Left ventricle myocardium inferior (tissue), 1 donor: ENCODE data around the gene CSH2. TPM values are rescaled to one million over a fixed set of nuclear protein-coding genes. Genes with fewer than 3 reads are reported as not detected.

Experiments used
- DNase-seq: peaks from one replicate; pipeline ENCODE4 v3.0.0-alpha.2; 2020
- H3K27ac ChIP-seq: fragments of 200-600 bp; replicated peaks from 2 replicates; pipeline ENCODE4 v1.8.0; 2021
- H3K27me3 ChIP-seq: fragments of 200-600 bp; 2 replicates; pipeline ENCODE4 v1.8.0; 2021; ENCODE audit warnings: low read depth
- H3K36me3 ChIP-seq: fragments of 200-600 bp; 2 replicates; pipeline ENCODE4 v1.8.0; 2021
- H3K4me1 ChIP-seq: fragments of 200-600 bp; 2 replicates; pipeline ENCODE4 v1.8.0; 2021
- H3K4me3 ChIP-seq: fragments of 200-600 bp; 2 replicates; pipeline ENCODE4 v1.8.0; 2021; ENCODE audit warnings: mild to moderate bottlenecking, moderate library complexity
- H3K9me3 ChIP-seq: fragments of 200-600 bp; replicated peaks from 2 replicates; pipeline ENCODE4 v1.8.0; 2021
- CTCF ChIP-seq: fragments of 200-600 bp; IDR thresholded peaks from 2 replicates; pipeline ENCODE4 v1.8.0; 2021; ENCODE audit warnings: antibody characterized with exemption, mild to moderate bottlenecking, borderline replicate concordance
- intact Hi-C: fragments of 100-400 bp; cut with micrococcal nuclease; formaldehyde crosslinking; loops from one replicate; pipeline ENCODE4 v1.11.0; 2022
- total RNA-seq: library from RNA; stranded (reverse); fragmentation: NEBNext Ultra II Directional; extraction: Animal tissue kit (Norgen Biotek cat#: 25700); gene quantifications from one replicate; pipeline ENCODE4 v1.2.1, GENCODE V29; 2021
- donor health status: DM: no; HTN: yes; CAD: no; lungs with severe emphysema.

The CSH2 gene
- total RNA-seq, 1 donor from 2014 or later = not detected

DNA sequence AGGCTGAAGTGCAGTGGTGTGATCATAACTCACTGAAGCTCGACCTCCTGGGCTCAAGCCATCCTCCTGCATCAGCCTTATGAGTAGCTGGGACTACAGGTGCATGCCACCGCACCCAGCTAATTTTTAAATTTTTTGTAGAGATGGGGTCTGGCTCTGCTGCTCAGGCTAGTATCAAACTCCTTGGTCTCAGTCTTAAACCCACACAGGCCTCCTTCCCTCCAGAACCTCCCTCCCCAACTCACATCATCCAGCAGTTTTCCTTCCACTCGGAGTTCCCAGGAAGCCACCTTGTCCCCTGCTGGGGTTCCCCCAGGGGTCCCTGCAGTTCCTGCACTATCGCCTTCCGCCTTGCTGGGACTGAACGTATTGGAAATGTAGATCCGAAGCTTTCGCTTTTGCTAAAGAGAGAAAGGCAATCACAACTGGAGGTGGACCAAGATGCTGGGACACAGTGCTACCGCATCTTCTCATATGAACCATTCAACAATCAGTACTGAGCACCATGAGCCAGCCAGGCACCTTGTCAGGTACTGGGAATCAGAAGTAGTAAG, 38.2 kb downstream of the CSH2 start:
- peaks cover 52% of the 10 kb centered on the region for H3K4me1 ChIP-seq
- TF ChIP-seq CTCF = no peak
- intact Hi-C loops = no loop called here

GRCh38 chr17:63834431-63835166, 38.9 kb downstream of the CSH2 start:
- Histone ChIP-seq H3K9me3 (no peaks in the 10 kb centered on the region), H3K27ac (peak overlapping the region; percentile 50), H3K27me3 (no peaks in the 10 kb centered on the region), H3K4me3 (no peak overlapping the region), H3K36me3 (peaks cover 78% of the 10 kb centered on the region), H3K4me1 (peaks cover 52% of the 10 kb centered on the region)
- intact Hi-C loops = no loop called here
- TF ChIP-seq CTCF = peak; percentile 51
- DNase-seq = no peak

More for the DNA sequence above, 38.2 kb downstream of the CSH2 start:
- Histone ChIP-seq H3K27ac (peak overlapping the region; percentile 50), H3K27me3 (no peaks in the 10 kb centered on the region), H3K36me3 (peaks cover 71% of the 10 kb centered on the region), H3K4me3 (no peak overlapping the region), H3K9me3 (no peaks in the 10 kb centered on the region)
- DNase-seq = no peak

DNA sequence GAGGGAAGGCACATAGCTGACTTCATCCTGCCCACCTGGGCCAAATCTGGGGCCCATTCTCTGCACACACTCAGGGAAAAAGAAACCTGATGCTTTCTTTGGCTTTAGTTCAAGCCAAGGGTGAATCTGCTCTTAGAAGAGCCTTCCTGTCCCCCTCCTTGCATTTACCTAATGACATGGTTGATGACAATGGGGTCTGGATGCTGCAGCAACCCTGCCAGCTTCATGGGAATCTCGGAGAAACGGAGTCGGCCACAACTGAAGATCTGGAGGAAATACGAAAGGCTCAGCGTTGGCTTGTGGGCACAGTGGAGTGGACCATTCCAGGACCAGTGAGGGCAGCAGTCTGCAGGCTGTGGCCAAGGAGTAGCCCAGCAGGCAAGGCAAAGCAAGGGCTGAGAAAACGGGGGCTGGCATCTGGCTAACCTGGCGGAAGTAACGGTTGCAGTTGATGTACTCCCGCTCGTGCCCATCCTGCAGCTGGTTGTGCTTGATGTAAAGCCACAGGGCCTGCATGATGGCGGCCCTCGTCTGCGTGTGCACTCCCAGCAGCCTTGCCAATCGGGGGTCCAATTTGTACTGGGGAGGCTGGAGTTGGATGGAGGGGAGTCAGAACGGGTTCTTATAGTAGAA, 39.6 kb downstream of the CSH2 start:
- no peak for DNase-seq
- H3K36me3 ChIP-seq = peaks cover 85% of the 10 kb centered on the region
- intact Hi-C loops = no loop called here
- H3K9me3 ChIP-seq = no peaks in the 10 kb centered on the region
- no peak for TF ChIP-seq CTCF
- peaks cover 52% of the 10 kb centered on the region for H3K4me1 ChIP-seq
- H3K4me3 ChIP-seq = no peak overlapping the region
- H3K27ac ChIP-seq = no peak overlapping the region
- no peaks in the 10 kb centered on the region for H3K27me3 ChIP-seq

DNA sequence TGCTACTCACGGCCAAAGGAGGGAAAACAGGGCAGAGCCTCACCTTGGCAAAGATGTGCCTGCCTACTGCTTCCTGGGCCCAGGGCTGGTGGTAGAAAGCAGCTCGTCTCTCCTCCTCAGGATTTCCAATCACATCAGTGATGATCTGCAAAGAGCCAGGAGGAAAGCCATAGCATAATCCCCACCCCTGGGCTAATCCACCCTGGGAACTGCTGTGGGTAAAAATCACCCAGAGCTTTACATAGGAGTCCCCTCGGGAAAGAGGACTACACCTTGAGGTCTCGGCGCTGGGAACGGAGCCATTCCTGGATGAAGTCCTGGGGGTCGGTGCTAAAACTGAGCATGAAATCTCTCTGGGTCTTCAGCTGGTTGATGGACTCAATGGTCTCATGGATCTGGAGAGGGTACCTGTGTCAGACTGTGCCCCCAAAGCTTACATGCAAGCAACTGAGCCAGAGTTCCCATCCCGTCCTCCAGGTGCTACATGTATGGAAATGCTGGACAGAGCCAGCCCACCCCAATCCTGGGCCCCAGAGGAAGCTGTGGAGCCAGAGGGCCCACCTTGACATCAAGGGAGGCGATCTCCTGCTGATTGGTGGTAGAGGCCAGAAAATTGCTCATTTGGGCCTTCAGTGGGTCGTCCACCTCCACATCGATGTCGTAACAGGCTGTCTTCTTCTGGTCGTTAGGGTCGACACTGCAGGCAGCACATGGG, 40.3 kb downstream of the CSH2 start:
- Histone ChIP-seq H3K36me3 (peaks cover 85% of the 10 kb centered on the region), H3K27me3 (no peaks in the 10 kb centered on the region), H3K27ac (no peak overlapping the region), H3K4me1 (peaks cover 52% of the 10 kb centered on the region), H3K9me3 (no peaks in the 10 kb centered on the region), H3K4me3 (no peak overlapping the region)
- DNase-seq = no peak
- no peak for TF ChIP-seq CTCF
- intact Hi-C loops = no loop called here

GRCh38 chr17:63832455-63832854, 41.0 kb downstream of the CSH2 start:
- DNase-seq = no peak
- Histone ChIP-seq H3K4me1 (peaks cover 52% of the 10 kb centered on the region), H3K27ac (no peak overlapping the region), H3K4me3 (no peak overlapping the region), H3K27me3 (no peaks in the 10 kb centered on the region), H3K9me3 (no peaks in the 10 kb centered on the region), H3K36me3 (peaks cover 85% of the 10 kb centered on the region)
- intact Hi-C loops = no loop called here
- no peak for TF ChIP-seq CTCF
